ENCODE measurements around the gene HS6ST3.

HS6ST3 gene

GRCh38 chr13:96553796-96554195 lies 463.9 kb downstream of the HS6ST3 start:
- no peak for DNase-seq

GRCh38 chr13:96573563-96573962 lies 483.7 kb downstream of the HS6ST3 start:
- no peak for DNase-seq

GRCh38 chr13:96575423-96576320 lies 485.8 kb downstream of the HS6ST3 start:
- no peak for DNase-seq

GRCh38 chr13:96581741-96582140 lies 491.8 kb downstream of the HS6ST3 start:
- no peak for DNase-seq

- DNase-seq: no peak
Observed at GRCh38 chr13:96615252-96615651, 525.3 kb downstream of the HS6ST3 start.

- no peak for DNase-seq
Observed at GRCh38 chr13:96617528-96617927, 527.6 kb downstream of the HS6ST3 start.

- DNase-seq: no peak
Observed at GRCh38 chr13:96621634-96622183, 531.8 kb downstream of the HS6ST3 start.

- DNase-seq: no peak
Observed at GRCh38 chr13:96629331-96629730, 539.4 kb downstream of the HS6ST3 start.

- no peak for DNase-seq
Observed at GRCh38 chr13:96632536-96633320, 542.8 kb downstream of the HS6ST3 start.

GRCh38 chr13:96636001-96636709 lies 546.2 kb downstream of the HS6ST3 start:
- no peak for DNase-seq

- DNase-seq: no peak
Observed at GRCh38 chr13:96637039-96637438, 547.1 kb downstream of the HS6ST3 start.

GRCh38 chr13:96646101-96646500 lies 556.2 kb downstream of the HS6ST3 start:
- DNase-seq: no peak

- DNase-seq: no peak
Observed at GRCh38 chr13:96646515-96647211, 556.8 kb downstream of the HS6ST3 start.

GRCh38 chr13:96650301-96650886 lies 560.5 kb downstream of the HS6ST3 start:
- DNase-seq: no peak

GRCh38 chr13:96651598-96651997 lies 561.7 kb downstream of the HS6ST3 start:
- no peak for DNase-seq

GRCh38 chr13:96652506-96652905 lies 562.6 kb downstream of the HS6ST3 start:
- no peak for DNase-seq

GRCh38 chr13:96661612-96662011 lies 571.7 kb downstream of the HS6ST3 start:
- no peak for DNase-seq

GRCh38 chr13:96662036-96662435 lies 572.1 kb downstream of the HS6ST3 start:
- DNase-seq: no peak

GRCh38 chr13:96667294-96668018 lies 577.5 kb downstream of the HS6ST3 start:
- no peak for DNase-seq

- DNase-seq: no peak
Observed at GRCh38 chr13:96671073-96671472, 581.2 kb downstream of the HS6ST3 start.

GRCh38 chr13:96672016-96672415 lies 582.1 kb downstream of the HS6ST3 start:
- DNase-seq: no peak

Measured in stimulated activated CD4-positive, alpha-beta T cell treated with anti-CD3 and anti-CD28 coated beads, Interleukin-2, amount 100 ng/mL, for 48 hours (primary cell).